ENCODE measurements around the gene TIMM29. TPM values are rescaled to one million over a fixed set of nuclear protein-coding genes. Genes with fewer than 3 reads are reported as not detected.

TIMM29 gene
- total and polyA plus RNA-seq, 2 of the 13 experiments (the other 11 are each of a cell fraction or from before 2014, with no cell fraction given), result 7.1 to 33.8 TPM

- TF ChIP-seq SOX6 (IDR thresholded peaks at IDR 0.05) (no peak), SOX6 (CRISPR knock-in tag; IDR thresholded peaks at IDR 0.05) (peak; percentile 32; the same call in 1 of the 2 replicates), ISX (CRISPR knock-in tag; conservative IDR thresholded peaks at IDR 0.05) (no peak), PHF21A (CRISPR knock-in tag; IDR thresholded peaks at IDR 0.05) (no peak), THRA (CRISPR knock-in tag; IDR thresholded peaks at IDR 0.05; ENCODE audit: borderline replicate concordance) (peak; percentile 59; the same call in 1 of the 2 replicates), HNF1A (IDR thresholded peaks at IDR 0.05; ENCODE audit: low read depth) (no peak), HNF1A (CRISPR knock-in tag; IDR thresholded peaks at IDR 0.05; ENCODE audit: borderline replicate concordance) (no peak), KIAA2018 (CRISPR knock-in tag; IDR thresholded peaks at IDR 0.05; ENCODE audit: borderline replicate concordance) (no peak), MATR3 (CRISPR knock-in tag; IDR thresholded peaks at IDR 0.05) (no peak), DMAP1 (CRISPR knock-in tag; IDR thresholded peaks at IDR 0.05) (no peak), ESRRA (CRISPR knock-in tag; IDR thresholded peaks at IDR 0.05; ENCODE audit: low read depth) (peak; percentile 68; the same call in 1 of the 2 replicates), SALL2 (CRISPR knock-in tag; IDR thresholded peaks at IDR 0.05) (no peak), ELF1 (CRISPR knock-in tag; IDR thresholded peaks at IDR 0.05) (no peak)
Measured at GRCh38 chr19:10881403-10882107, 47.1 kb upstream of the TIMM29 start (continued).

Measured in HepG2 (cell line).